Measurements from ENCODE around the gene CTBP1. TPM values are rescaled to one million over a fixed set of nuclear protein-coding genes. Genes with fewer than 3 reads are reported as not detected.
A peak's percentile ranks its signal among the peaks of the same experiment; 100 is the strongest.

Gene CTBP1
- total RNA-seq, 1 experiment from 2014 or later: 136 TPM

DNA sequence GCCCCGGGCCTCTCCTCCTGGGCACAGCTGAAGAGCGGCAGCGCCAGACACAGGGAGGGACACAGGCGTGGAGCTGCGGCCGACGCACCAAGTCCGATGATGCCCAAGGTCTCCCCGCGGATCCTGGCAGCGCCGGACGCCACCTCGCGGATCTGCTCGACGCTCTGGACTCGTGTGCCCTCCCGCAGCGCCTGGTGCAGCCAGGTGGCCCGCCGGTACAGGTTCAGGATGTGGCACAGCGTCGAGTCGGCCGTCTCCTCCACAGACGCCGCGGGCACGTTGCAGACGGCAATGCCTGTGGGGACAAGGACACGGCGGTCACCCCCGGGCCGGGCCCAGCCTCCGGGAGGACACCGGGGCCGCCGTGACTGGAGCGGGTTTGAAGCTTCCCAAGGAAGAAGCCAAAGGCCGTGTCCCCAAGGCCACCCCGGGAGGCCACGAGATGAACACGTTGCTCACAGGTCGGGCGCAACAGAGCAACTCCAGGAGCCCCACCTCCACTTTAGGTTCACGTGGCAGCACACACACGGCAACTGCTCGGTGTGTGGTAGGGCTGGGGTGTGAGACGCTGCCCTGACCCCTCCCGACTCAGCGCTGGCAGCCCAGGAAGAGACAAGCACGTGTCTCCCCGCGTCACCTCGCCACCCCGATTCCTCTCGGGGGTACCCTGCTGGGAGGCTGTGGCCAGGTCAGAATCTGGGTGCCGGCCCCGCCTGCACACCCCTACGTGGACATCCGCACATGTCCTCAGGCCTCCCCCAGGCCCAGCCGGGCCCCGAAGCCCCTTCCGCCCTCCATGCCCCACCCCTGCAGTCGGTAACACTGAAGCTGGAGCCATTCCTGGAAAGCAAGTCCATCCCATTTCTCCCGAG, 23.4 kb downstream of the CTBP1 start:
- no peak overlapping the region for H4K91ac ChIP-seq (ENCODE audit: insufficient read length, low read depth, low read length)
- TF ChIP-seq, protein P1, sequence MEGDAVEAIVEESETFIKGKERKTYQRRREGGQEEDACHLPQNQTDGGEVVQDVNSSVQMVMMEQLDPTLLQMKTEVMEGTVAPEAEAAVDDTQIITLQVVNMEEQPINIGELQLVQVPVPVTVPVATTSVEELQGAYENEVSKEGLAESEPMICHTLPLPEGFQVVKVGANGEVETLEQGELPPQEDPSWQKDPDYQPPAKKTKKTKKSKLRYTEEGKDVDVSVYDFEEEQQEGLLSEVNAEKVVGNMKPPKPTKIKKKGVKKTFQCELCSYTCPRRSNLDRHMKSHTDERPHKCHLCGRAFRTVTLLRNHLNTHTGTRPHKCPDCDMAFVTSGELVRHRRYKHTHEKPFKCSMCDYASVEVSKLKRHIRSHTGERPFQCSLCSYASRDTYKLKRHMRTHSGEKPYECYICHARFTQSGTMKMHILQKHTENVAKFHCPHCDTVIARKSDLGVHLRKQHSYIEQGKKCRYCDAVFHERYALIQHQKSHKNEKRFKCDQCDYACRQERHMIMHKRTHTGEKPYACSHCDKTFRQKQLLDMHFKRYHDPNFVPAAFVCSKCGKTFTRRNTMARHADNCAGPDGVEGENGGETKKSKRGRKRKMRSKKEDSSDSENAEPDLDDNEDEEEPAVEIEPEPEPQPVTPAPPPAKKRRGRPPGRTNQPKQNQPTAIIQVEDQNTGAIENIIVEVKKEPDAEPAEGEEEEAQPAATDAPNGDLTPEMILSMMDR (conservative IDR thresholded peaks at IDR 0.05): no peak
- H3K14ac ChIP-seq (ENCODE audit: insufficient read depth, low read length): no peak overlapping the region
- H2BK120ac ChIP-seq (ENCODE audit: low read depth, low read length, poor library complexity, severe bottlenecking): no peak overlapping the region
- H2AFZ ChIP-seq (ENCODE audit: low read length): no peak overlapping the region
- H3K9me3 ChIP-seq (ENCODE audit: control insufficient read depth, low read depth, low read length): no peaks in the 10 kb centered on the region
- Mint-ChIP-seq H3K9me3 (no peaks in the 10 kb centered on the region), H3K4me3 (0 out of 5 replicates have a peak overlapping the region, but pooled peaks of 1 of the 2 experiments have one; percentile 29), H3K4me1 (no peaks in the 10 kb centered on the region), H3K36me3 (ENCODE audit: insufficient read depth in 1 of 3, low read depth in 3 of 3) (peaks cover 27 to 62% (median 62%) of the 10 kb centered on the region in 3 experiments), H3K27me3 (ENCODE audit: low read depth) (no peaks in the 10 kb centered on the region), H3K27ac (no peak overlapping the region)
- no peaks in the 10 kb centered on the region for H3K23me2 ChIP-seq (ENCODE audit: insufficient read length, low read depth, low read length, poor library complexity, severe bottlenecking)
- H3K79me2 ChIP-seq (ENCODE audit: insufficient read depth, low read length): no peaks in the 10 kb centered on the region
- H3K9ac ChIP-seq (ENCODE audit: extremely low read depth, insufficient read length, low read length): no peak overlapping the region
- no peak overlapping the region for H2BK5ac ChIP-seq (ENCODE audit: insufficient read length, low read length)
- H3K27me3 ChIP-seq (ENCODE audit: insufficient read depth, low read length): no peaks in the 10 kb centered on the region
- H2BK15ac ChIP-seq (ENCODE audit: low read depth, low read length): no peak overlapping the region
- H3K23ac ChIP-seq (ENCODE audit: insufficient read length, low read depth, low read length): no peak overlapping the region
- H3K18ac ChIP-seq (ENCODE audit: insufficient read length, low read depth, low read length): no peak overlapping the region
- no peak overlapping the region for H3K4ac ChIP-seq (ENCODE audit: low read depth, low read length)
- H3K27ac ChIP-seq (ENCODE audit: insufficient read length, low read depth, low read length): no peak overlapping the region
- H2BK20ac ChIP-seq (ENCODE audit: low read depth, low read length, poor library complexity, severe bottlenecking): no peak overlapping the region
- no peak overlapping the region for H4K5ac ChIP-seq (ENCODE audit: insufficient read length, low read depth, low read length)
- no CpG with 5 or more reads among the region's 67 CpGs for WGBS (ENCODE audit: extremely low coverage, insufficient read length, low lambda C conversion rate)
- no peak overlapping the region for H2BK12ac ChIP-seq (ENCODE audit: insufficient read length, low read depth, low read length)
- H4K8ac ChIP-seq (replicated peaks; ENCODE audit: insufficient read length, low read depth, low read length): no peak overlapping the region
- no peak overlapping the region for H3K4me2 ChIP-seq (ENCODE audit: insufficient read depth, insufficient read length, low read length)
- no peaks in the 10 kb centered on the region for H3K79me1 ChIP-seq (ENCODE audit: insufficient read depth, low read depth, low read length, poor library complexity, severe bottlenecking)
- no peak overlapping the region for H3K56ac ChIP-seq (ENCODE audit: insufficient read length, low read depth, low read length)
- no peaks in the 10 kb centered on the region for H3K4me1 ChIP-seq (ENCODE audit: insufficient read depth, low read length)
- no peak for DNase-seq
- H2AK5ac ChIP-seq (ENCODE audit: insufficient read length, low read length): no peak overlapping the region
- H3T11ph ChIP-seq (ENCODE audit: low read length): no peak overlapping the region
- H4K20me1 ChIP-seq (ENCODE audit: control insufficient read depth, insufficient read depth, insufficient read length): no peaks in the 10 kb centered on the region

Measured in H9 (cell line).